CD14-positive monocyte (primary cell): ENCODE data around the gene KCNK3. TPM values are rescaled to one million over a fixed set of nuclear protein-coding genes. Genes with fewer than 3 reads are reported as not detected.

Experiments
- DNase-seq, 3 donors: peaks; one replicate each; pipeline ENCODE4 v3.0.0-alpha.2; 2011 to 2022
- H2AFZ ChIP-seq: 2 replicates; pipeline ENCODE4 v1.6.0; 2012; ENCODE audit warnings: mild to moderate bottlenecking, low read depth, low read length, inconsistent platforms; ENCODE audit not compliant: insufficient read depth, poor library complexity, severe bottlenecking
- H3K27ac ChIP-seq, 2 donors: 1 replicate in 1 of 2; 2 replicates in 1 of 2; pipeline ENCODE4 v1.5.1; 2012 to 2013; ENCODE audit warnings: low read length in 2 of 2, control low read depth in 1 of 2, inconsistent platforms in 1 of 2, low read depth in 1 of 2, mild to moderate bottlenecking in 1 of 2
- H3K27me3 ChIP-seq, 2 donors: one replicate each; pipeline versions ENCODE4 v1.6.0 to v1.6.1; 2011 to 2013; ENCODE audit warnings: low read length in 2 of 2; ENCODE audit not compliant: control insufficient read depth in 2 of 2, insufficient read depth in 2 of 2
- H3K36me3 ChIP-seq, 2 donors: replicated peaks in 1 of 2; 1 replicate in 1 of 2; 2 replicates in 1 of 2; pipeline versions ENCODE4 v1.5.1 to v1.6.1; 2012 to 2013; ENCODE audit warnings: low read length in 2 of 2, control low read depth in 1 of 2, inconsistent platforms in 1 of 2, mild to moderate bottlenecking in 1 of 2; ENCODE audit not compliant: insufficient read depth in 2 of 2, control insufficient read depth in 1 of 2
- H3K4me1 ChIP-seq, 2 donors: 1 replicate in 1 of 2; 2 replicates in 1 of 2; pipeline versions ENCODE4 v1.5.1 to v1.6.1; 2012 to 2013; ENCODE audit warnings: low read length in 2 of 2, control low read depth in 1 of 2, inconsistent platforms in 1 of 2, mild to moderate bottlenecking in 1 of 2, moderate library complexity in 1 of 2; ENCODE audit not compliant: insufficient read depth in 2 of 2, control insufficient read depth in 1 of 2
- H3K4me2 ChIP-seq: replicated peaks from 2 replicates; pipeline ENCODE3; 2012; ENCODE audit warnings: low read length, moderate library complexity, mild to moderate bottlenecking; ENCODE audit not compliant: poor library complexity, severe bottlenecking; ENCODE audit errors: extremely low read depth
- H3K4me3 ChIP-seq, 3 experiments: fragments of 200-600 bp in 1 of 3; sonication (generic) in 1 of 3; replicated peaks in 1 of 3; 1 replicate in 2 of 3; 2 replicates in 1 of 3; pipeline ENCODE4 v1.5.1; 2011 to 2013; ENCODE audit warnings: low read length in 3 of 3, mild to moderate bottlenecking in 3 of 3, control low read depth in 2 of 3, low read depth in 2 of 3, inconsistent platforms in 1 of 3, moderate library complexity in 1 of 3
- H3K79me2 ChIP-seq: 2 replicates; pipeline ENCODE4 v1.6.0; 2012; ENCODE audit warnings: mild to moderate bottlenecking, control low read depth, inconsistent platforms, low read length, moderate library complexity; ENCODE audit not compliant: insufficient read depth
- H3K9ac ChIP-seq: 2 replicates; pipeline ENCODE4 v1.6.0; 2017; ENCODE audit warnings: low read length, mild to moderate bottlenecking; ENCODE audit not compliant: insufficient read depth, poor library complexity, severe bottlenecking
- H3K9me3 ChIP-seq, 2 donors: replicated peaks in 1 of 2; 1 replicate in 1 of 2; 2 replicates in 1 of 2; pipeline versions ENCODE4 v1.5.1 to v1.6.1; 2012 to 2013; ENCODE audit warnings: low read length in 2 of 2, control low read depth in 1 of 2; ENCODE audit not compliant: control insufficient read depth in 1 of 2, insufficient read depth in 1 of 2
- H4K20me1 ChIP-seq: 2 replicates; pipeline ENCODE4 v1.6.0; 2012; ENCODE audit warnings: mild to moderate bottlenecking, low read length, control low read depth, moderate library complexity; ENCODE audit not compliant: insufficient read depth
- H3K27ac Mint-ChIP-seq, 7 donors: one replicate each; pipeline ENCODE4 v1.8.0; 2020; ENCODE audit warnings: mild to moderate bottlenecking in 7 of 7, mixed read lengths in 7 of 7, moderate library complexity in 6 of 7, inconsistent platforms in 2 of 7
- H3K27me3 Mint-ChIP-seq, 3 donors: one replicate each; pipeline ENCODE4 v1.8.0; 2021 to 2022; ENCODE audit warnings: low read depth in 3 of 3, mild to moderate bottlenecking in 3 of 3, mixed read lengths in 3 of 3, moderate library complexity in 3 of 3, inconsistent platforms in 1 of 3
- H3K36me3 Mint-ChIP-seq, 2 donors: one replicate each; pipeline ENCODE4 v1.8.0; 2020; ENCODE audit warnings: mixed read lengths in 2 of 2, inconsistent platforms in 1 of 2, mild to moderate bottlenecking in 1 of 2
- H3K4me1 Mint-ChIP-seq: one replicate; pipeline ENCODE4 v1.8.0; 2020; ENCODE audit warnings: mild to moderate bottlenecking, mixed read lengths
- H3K4me3 Mint-ChIP-seq, 2 donors: one replicate each; pipeline ENCODE4 v1.8.0; 2020; ENCODE audit warnings: mild to moderate bottlenecking in 2 of 2, mixed read lengths in 2 of 2, moderate library complexity in 1 of 2
- H3K9me3 Mint-ChIP-seq, 7 donors: one replicate each; pipeline ENCODE4 v1.8.0; 2020 to 2022; ENCODE audit warnings: mixed read lengths in 7 of 7, mild to moderate bottlenecking in 6 of 7, moderate library complexity in 6 of 7, inconsistent platforms in 2 of 7
- WGBS: methylation state at CpG from one replicate; pipeline ENCODE4 v1.1.5; 2013; ENCODE audit warnings: missing lambda C conversion rate; ENCODE audit not compliant: insufficient coverage; 5-methylcytosine and 5-hydroxymethylcytosine counted together
- intact Hi-C, 2 donors: fragments of 100-400 bp; cut with micrococcal nuclease; formaldehyde crosslinking; loops; one replicate each; pipeline versions ENCODE4 v1.15.0 to v1.15.1; 2023
- polyA plus RNA-seq, 3 donors: library from polyadenylated mRNA; depleted of rRNA in 1 of 3; unstranded in 2 of 3; stranded (reverse) in 1 of 3; fragments of 300-500 nt in 2 of 3; fragments of >200 nt in 1 of 3; fragmentation: Illumina TruSeq in 2 of 3; gene quantifications; 1 replicate in 2 of 3; 2 replicates in 1 of 3; pipeline ENCODE4 v1.2.3, GENCODE V29; 2012 to 2021
- TF ChIP-seq, protein P1 (sequence below): fragments of 200-600 bp; IDR thresholded peaks from one replicate; pipeline ENCODE4 v1.8.0; 2022; ENCODE audit warnings: antibody characterized with exemption, mild to moderate bottlenecking

KCNK3 gene
- polyA plus RNA-seq, 3 donors = not detected

DNA sequence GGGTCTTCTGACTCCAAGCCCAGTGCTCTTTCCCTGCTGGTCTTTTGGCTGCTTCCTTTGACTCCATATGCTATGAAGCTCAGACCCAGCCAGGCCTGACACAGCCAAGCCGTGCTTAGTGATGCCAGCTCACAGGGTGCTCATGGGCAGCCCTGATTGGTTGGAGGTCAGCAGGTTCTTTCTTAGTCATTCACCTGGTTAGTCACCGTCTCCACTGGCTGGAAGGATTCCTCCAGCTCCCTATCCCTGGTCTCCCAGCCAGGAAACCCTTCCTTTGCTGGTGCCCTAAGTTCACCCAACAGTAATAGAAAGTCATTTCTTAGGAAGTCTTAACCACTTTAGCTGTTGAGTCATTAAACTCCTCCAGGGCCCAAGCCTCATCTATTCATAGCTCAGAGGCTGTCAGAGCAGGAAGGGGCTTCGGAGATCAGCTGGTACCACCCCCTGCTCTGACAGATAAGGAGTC, 3.9 kb downstream of the KCNK3 start:
- Histone ChIP-seq H3K4me1 (no peaks in the 10 kb centered on the region), H3K36me3 (no peaks in the 10 kb centered on the region), H3K9ac (no peak overlapping the region), H2AFZ (no peak overlapping the region), H3K27ac (no peak overlapping the region), H4K20me1 (no peaks in the 10 kb centered on the region), H3K9me3 (peaks cover 0 to 8% of the 10 kb centered on the region in 2 donors), H3K4me3 (no peak overlapping the region), H3K79me2 (no peaks in the 10 kb centered on the region), H3K4me2 (no peak overlapping the region), H3K27me3 (peaks cover 29 to 43% of the 10 kb centered on the region in 2 donors)
- TF ChIP-seq, protein P1, sequence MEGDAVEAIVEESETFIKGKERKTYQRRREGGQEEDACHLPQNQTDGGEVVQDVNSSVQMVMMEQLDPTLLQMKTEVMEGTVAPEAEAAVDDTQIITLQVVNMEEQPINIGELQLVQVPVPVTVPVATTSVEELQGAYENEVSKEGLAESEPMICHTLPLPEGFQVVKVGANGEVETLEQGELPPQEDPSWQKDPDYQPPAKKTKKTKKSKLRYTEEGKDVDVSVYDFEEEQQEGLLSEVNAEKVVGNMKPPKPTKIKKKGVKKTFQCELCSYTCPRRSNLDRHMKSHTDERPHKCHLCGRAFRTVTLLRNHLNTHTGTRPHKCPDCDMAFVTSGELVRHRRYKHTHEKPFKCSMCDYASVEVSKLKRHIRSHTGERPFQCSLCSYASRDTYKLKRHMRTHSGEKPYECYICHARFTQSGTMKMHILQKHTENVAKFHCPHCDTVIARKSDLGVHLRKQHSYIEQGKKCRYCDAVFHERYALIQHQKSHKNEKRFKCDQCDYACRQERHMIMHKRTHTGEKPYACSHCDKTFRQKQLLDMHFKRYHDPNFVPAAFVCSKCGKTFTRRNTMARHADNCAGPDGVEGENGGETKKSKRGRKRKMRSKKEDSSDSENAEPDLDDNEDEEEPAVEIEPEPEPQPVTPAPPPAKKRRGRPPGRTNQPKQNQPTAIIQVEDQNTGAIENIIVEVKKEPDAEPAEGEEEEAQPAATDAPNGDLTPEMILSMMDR = no peak
- intact Hi-C loops = no loop called here
- Mint-ChIP-seq H3K4me3 (no peak overlapping the region), H3K27me3 (peaks cover 38 to 58% (median 55%) of the 10 kb centered on the region in 3 donors), H3K36me3 (no peaks in the 10 kb centered on the region), H3K9me3 (peaks cover 0 to 8% (median 3%) of the 10 kb centered on the region in 7 donors), H3K4me1 (peaks cover 2% of the 10 kb centered on the region), H3K27ac (no peak overlapping the region)
- DNase-seq = no peak
- 50% methylated on average over 1 of the region's 3 CpGs for WGBS

DNA sequence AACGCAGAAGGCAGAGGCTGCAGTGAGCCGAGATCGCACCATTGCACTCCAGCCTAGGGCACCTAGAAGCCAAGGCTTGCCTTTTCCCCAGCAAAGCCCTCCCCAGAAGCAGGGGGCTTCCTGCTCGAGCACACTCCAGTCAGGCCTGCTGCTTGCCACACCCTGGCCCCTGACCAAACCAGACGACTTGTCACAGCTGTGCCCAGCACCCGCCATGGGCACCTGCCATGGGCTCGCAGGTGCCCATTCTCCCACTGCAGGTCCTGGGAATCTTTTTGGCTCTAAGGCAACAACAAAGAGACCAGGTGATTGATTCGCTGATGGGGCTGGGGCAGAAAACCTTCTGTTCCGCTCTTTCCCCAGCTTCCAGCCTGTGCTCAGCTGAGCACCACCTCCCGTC, 4.9 kb downstream of the KCNK3 start:
- intact Hi-C loops = no loop called here
- Histone ChIP-seq H3K9me3 (peaks cover 0 to 8% of the 10 kb centered on the region in 2 donors), H3K4me3 (no peak overlapping the region), H3K4me2 (no peak overlapping the region), H2AFZ (no peak overlapping the region), H4K20me1 (no peaks in the 10 kb centered on the region), H3K4me1 (no peaks in the 10 kb centered on the region), H3K79me2 (no peaks in the 10 kb centered on the region), H3K36me3 (no peaks in the 10 kb centered on the region), H3K9ac (no peak overlapping the region), H3K27ac (no peak overlapping the region), H3K27me3 (peaks cover 20 to 33% of the 10 kb centered on the region in 2 donors)
- TF ChIP-seq, protein P1 = no peak
- Mint-ChIP-seq H3K9me3 (peaks cover 0 to 8% (median 1%) of the 10 kb centered on the region in 7 donors), H3K36me3 (no peaks in the 10 kb centered on the region), H3K27me3 (peaks cover 28 to 49% (median 45%) of the 10 kb centered on the region in 3 donors), H3K27ac (peak overlapping the region in 1 of 7 donors; percentile 57), H3K4me3 (no peak overlapping the region), H3K4me1 (no peaks in the 10 kb centered on the region)
- WGBS = 89% methylated on average over 8 of the region's 10 CpGs
- no peak for DNase-seq
